OCI-LY1 (cell line): ENCODE results near the gene IL36B.

Experiments used
- H2AFZ ChIP-seq: fragments of 200-600 bp; sonication (generic), shearing (Covaris generic); 2 replicates; pipeline ENCODE4 v1.6.0; 2014; ENCODE audit warnings: antibody characterized with exemption, mild to moderate bottlenecking, low read length
- H3F3A ChIP-seq: fragments of 200-600 bp; sonication (generic), shearing (Covaris generic); 2 replicates; pipeline ENCODE4 v1.6.0; 2014; ENCODE audit warnings: mild to moderate bottlenecking, antibody characterized with exemption, low read length, moderate library complexity; ENCODE audit not compliant: insufficient read depth
- H3K27ac ChIP-seq: fragments of 200-600 bp; sonication (generic); 2 replicates; pipeline ENCODE4 v1.5.1; 2014; ENCODE audit warnings: low read length, mixed run types, mild to moderate bottlenecking, low read depth; ENCODE audit not compliant: poor library complexity, severe bottlenecking
- H3K27me3 ChIP-seq: fragments of 200-600 bp; sonication (generic); 2 replicates; pipeline ENCODE4 v1.6.0; 2014; ENCODE audit warnings: antibody characterized with exemption, mild to moderate bottlenecking, low read length, moderate library complexity; ENCODE audit not compliant: insufficient read depth
- H3K36me3 ChIP-seq: fragments of 200-600 bp; sonication (generic); 2 replicates; pipeline ENCODE4 v1.6.1; 2014; ENCODE audit warnings: mild to moderate bottlenecking, antibody characterized with exemption, low read length, moderate library complexity, mixed read lengths; ENCODE audit not compliant: insufficient read depth
- H3K4me1 ChIP-seq: fragments of 200-600 bp; sonication (generic); 2 replicates; pipeline ENCODE4 v1.5.1; 2014; ENCODE audit warnings: mild to moderate bottlenecking, low read length, moderate library complexity; ENCODE audit not compliant: insufficient read depth, severe bottlenecking
- H3K4me2 ChIP-seq: fragments of 200-600 bp; sonication (generic), shearing (Covaris generic); 2 replicates; pipeline ENCODE4 v1.6.1; 2014; ENCODE audit warnings: low read length
- H3K4me3 ChIP-seq: fragments of 200-600 bp; sonication (generic); 2 replicates; pipeline ENCODE4 v1.5.1; 2014; ENCODE audit warnings: low read length, low read depth, mild to moderate bottlenecking, mixed read lengths; ENCODE audit not compliant: poor library complexity, severe bottlenecking
- H3K79me2 ChIP-seq: fragments of 200-600 bp; shearing (Covaris generic); 2 replicates; pipeline ENCODE4 v1.6.1; 2016; ENCODE audit warnings: mixed run types, low read length, mixed read lengths; ENCODE audit not compliant: insufficient read depth
- H3K9ac ChIP-seq: fragments of 200-600 bp; sonication (generic), shearing (Covaris generic); 2 replicates; pipeline ENCODE4 v1.6.1; 2014; ENCODE audit warnings: mild to moderate bottlenecking, low read length, mixed read lengths
- H3K9me2 ChIP-seq: fragments of 200-600 bp; sonication (generic), shearing (Covaris generic); 2 replicates; pipeline ENCODE4 v1.6.1; 2014; ENCODE audit warnings: low read depth, mild to moderate bottlenecking, low read length, mixed read lengths
- H3K9me3 ChIP-seq: fragments of 200-600 bp; shearing (Covaris generic); 2 replicates; pipeline ENCODE4 v1.6.1; 2014; ENCODE audit warnings: low read length, mixed read lengths
- H4K20me1 ChIP-seq: fragments of 200-600 bp; sonication (generic), shearing (Covaris generic); 2 replicates; pipeline ENCODE4 v1.6.0; 2016; ENCODE audit warnings: mild to moderate bottlenecking, low read length; ENCODE audit not compliant: insufficient read depth
- EZH2 ChIP-seq: fragments of 200-600 bp; sonication (generic), shearing (Covaris generic); IDR thresholded peaks from 2 replicates; pipeline ENCODE4 v1.8.0; 2017; ENCODE audit warnings: borderline replicate concordance, mixed run types, mild to moderate bottlenecking, antibody characterized with exemption, low read length, moderate library complexity, mixed read lengths
- TF ChIP-seq, protein P1 (sequence below): fragments of 200-600 bp; sonication (generic), shearing (Covaris generic); IDR thresholded peaks from 2 replicates; pipeline ENCODE4 v1.5.1; 2017; ENCODE audit warnings: mild to moderate bottlenecking, antibody characterized with exemption, low read length, moderate library complexity, mixed read lengths

The IL36B gene

DNA sequence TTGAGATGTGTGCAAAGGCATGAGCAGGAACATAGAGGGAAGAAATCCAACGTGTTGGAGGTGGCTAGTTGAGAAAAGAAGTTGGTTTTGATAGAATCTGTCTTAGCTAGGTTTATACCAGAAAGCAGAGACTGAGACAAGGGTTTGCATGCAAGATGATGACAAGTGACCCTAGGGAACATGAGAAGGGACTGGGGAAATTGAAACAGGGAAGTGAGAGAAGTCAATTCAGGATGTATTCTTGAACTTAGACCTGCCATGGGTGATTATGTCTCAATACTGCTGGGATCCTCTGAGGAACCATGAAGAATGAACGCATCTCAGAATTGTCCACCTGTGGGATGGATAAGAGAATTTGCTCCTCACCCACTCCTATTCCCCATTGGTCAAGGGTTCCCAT lies 26.9 kb downstream of the IL36B start:
- H3K27ac ChIP-seq: no peak overlapping the region
- no peaks in the 10 kb centered on the region for H3K9me2 ChIP-seq
- H3K4me2 ChIP-seq: no peak overlapping the region
- no peaks in the 10 kb centered on the region for H3K36me3 ChIP-seq
- no peaks in the 10 kb centered on the region for H3K4me1 ChIP-seq
- no peaks in the 10 kb centered on the region for H3K79me2 ChIP-seq
- TF ChIP-seq, protein P1, sequence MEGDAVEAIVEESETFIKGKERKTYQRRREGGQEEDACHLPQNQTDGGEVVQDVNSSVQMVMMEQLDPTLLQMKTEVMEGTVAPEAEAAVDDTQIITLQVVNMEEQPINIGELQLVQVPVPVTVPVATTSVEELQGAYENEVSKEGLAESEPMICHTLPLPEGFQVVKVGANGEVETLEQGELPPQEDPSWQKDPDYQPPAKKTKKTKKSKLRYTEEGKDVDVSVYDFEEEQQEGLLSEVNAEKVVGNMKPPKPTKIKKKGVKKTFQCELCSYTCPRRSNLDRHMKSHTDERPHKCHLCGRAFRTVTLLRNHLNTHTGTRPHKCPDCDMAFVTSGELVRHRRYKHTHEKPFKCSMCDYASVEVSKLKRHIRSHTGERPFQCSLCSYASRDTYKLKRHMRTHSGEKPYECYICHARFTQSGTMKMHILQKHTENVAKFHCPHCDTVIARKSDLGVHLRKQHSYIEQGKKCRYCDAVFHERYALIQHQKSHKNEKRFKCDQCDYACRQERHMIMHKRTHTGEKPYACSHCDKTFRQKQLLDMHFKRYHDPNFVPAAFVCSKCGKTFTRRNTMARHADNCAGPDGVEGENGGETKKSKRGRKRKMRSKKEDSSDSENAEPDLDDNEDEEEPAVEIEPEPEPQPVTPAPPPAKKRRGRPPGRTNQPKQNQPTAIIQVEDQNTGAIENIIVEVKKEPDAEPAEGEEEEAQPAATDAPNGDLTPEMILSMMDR: no peak
- no peak for TF ChIP-seq EZH2
- no peaks in the 10 kb centered on the region for H3K27me3 ChIP-seq
- H3K9me3 ChIP-seq: no peaks in the 10 kb centered on the region
- no peaks in the 10 kb centered on the region for H4K20me1 ChIP-seq
- no peak overlapping the region for H2AFZ ChIP-seq
- H3F3A ChIP-seq: no peaks in the 10 kb centered on the region
- H3K9ac ChIP-seq: no peak overlapping the region
- no peak overlapping the region for H3K4me3 ChIP-seq

DNA sequence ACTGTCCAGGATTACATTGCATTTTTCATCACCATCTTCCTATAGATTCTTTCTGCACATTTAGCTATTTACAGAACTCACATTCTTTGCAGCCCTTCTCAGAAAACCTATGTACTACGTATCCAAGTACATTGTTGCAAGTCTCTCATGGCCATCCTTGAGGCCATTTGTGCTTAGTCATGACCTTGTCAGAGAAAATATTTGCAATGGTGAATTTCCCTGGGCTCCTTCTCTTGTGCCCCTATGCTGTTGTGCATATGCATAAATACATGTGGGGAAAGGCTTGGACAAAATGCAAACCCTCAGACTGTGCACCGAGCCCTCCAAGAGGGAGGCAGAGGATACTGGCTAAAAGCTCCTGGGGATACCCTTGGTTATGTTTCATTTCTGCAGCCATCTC lies 27.9 kb downstream of the IL36B start:
- no peaks in the 10 kb centered on the region for H3K79me2 ChIP-seq
- no peaks in the 10 kb centered on the region for H3K9me2 ChIP-seq
- H3K36me3 ChIP-seq: no peaks in the 10 kb centered on the region
- no peak overlapping the region for H3K4me2 ChIP-seq
- H3K4me3 ChIP-seq: no peak overlapping the region
- H2AFZ ChIP-seq: no peak overlapping the region
- no peaks in the 10 kb centered on the region for H3K27me3 ChIP-seq
- H3K9ac ChIP-seq: no peak overlapping the region
- TF ChIP-seq, protein P1: no peak
- TF ChIP-seq EZH2: no peak
- H3K27ac ChIP-seq: no peak overlapping the region
- no peaks in the 10 kb centered on the region for H3K4me1 ChIP-seq
- no peaks in the 10 kb centered on the region for H3K9me3 ChIP-seq
- H3F3A ChIP-seq: no peaks in the 10 kb centered on the region
- no peaks in the 10 kb centered on the region for H4K20me1 ChIP-seq

DNA sequence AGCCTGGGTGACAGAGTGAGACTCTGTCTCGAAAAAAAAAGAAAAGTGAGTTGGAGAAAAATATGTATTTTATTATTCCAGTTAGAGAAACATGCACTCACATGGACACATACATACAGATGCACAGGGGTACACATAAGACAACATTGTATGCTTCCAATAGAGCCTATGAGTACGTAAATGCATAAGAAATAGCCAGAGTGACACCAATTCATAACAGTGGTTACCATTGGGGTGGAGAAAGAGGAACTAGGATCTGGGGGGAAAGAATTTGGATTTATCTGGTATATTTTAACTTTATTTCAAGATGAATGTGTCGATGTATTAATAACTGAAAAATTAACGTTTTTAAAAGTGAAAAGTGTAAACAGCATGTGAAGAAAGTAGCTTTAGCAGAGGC lies 31.4 kb downstream of the IL36B start:
- Histone ChIP-seq H3K9ac (no peak overlapping the region), H3K27me3 (no peaks in the 10 kb centered on the region), H3K36me3 (no peaks in the 10 kb centered on the region), H3F3A (no peaks in the 10 kb centered on the region), H3K79me2 (no peaks in the 10 kb centered on the region), H3K27ac (no peak overlapping the region), H3K9me3 (no peaks in the 10 kb centered on the region), H3K4me2 (no peak overlapping the region), H3K9me2 (no peaks in the 10 kb centered on the region), H3K4me3 (no peak overlapping the region), H4K20me1 (no peaks in the 10 kb centered on the region), H3K4me1 (no peaks in the 10 kb centered on the region), H2AFZ (no peak overlapping the region)
- TF ChIP-seq, protein P1: no peak
